Measurements from ENCODE around the gene SPECC1L.
"Not testable (repeated sequence)": the region's sequence is repeated elsewhere in the genome, so short reads cannot be mapped to it uniquely, and the experiment has no call there.

The SPECC1L gene

DNA sequence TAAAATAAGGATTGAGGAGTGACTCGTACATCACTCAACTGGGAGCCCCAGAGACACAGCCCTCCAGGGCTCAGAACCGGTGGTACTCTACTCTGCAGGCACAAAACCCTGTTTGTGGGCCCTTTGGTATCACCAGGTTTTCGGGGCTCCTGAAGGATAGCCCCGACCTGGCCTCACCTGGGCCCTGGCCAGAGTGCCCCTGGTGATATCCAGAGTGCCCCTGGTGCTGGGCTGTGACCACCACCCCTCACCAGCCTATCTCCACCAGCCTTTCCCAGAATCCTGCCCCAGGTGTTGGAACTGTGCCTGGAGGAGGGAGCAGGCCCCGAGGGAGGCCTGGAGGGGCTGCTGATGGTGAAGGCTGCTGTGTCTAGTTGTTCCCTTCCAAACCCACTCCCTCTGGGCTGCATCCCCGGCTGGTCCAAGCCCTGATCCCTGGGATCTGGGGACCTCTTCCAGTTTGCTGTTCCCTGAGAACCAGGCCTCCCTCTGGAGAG lies 23.6 kb upstream of the SPECC1L start:
- H3K4me3 ChIP-seq (ENCODE audit: low read depth, low read length) = no peak overlapping the region

DNA sequence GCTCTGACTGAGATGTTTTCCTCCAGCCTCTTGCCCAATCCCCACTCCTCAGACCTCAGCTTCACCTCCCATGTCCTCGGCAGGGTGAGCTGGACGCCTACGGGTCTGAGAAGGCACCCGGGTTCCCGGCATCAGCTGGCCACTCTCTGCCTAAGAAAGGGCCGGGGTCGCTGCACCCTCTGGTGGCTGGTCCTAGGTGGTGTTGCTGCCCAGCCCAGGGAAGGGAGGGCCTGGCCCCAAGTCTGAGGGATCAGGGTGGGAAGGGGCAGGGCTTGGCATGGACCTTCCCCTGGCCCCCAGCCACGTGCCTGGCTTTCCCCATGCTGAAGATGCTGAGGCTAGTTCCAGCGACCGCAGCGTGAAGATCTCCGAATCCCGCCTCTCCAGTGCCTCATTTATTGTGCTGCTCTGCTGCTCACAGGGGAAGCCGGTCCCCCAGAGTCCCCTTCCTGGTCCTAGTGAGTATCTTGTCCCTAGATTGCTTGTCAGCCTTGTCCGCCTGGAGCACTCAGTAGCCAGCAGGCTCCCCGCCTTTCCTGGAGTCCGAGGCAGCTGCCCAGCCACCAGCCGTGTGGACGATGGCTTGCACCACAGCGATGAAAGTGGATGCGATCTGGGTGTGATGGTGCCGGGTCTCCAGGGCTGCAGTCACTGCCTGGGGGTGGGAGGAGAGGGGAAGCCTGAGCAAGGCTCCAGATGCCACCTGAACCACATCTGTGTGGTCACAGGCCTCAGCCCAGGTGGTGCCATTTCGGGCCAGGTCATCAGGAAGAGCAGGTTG lies 22.9 kb upstream of the SPECC1L start:
- H3K4me3 ChIP-seq (ENCODE audit: low read depth, low read length) = no peak overlapping the region

DNA sequence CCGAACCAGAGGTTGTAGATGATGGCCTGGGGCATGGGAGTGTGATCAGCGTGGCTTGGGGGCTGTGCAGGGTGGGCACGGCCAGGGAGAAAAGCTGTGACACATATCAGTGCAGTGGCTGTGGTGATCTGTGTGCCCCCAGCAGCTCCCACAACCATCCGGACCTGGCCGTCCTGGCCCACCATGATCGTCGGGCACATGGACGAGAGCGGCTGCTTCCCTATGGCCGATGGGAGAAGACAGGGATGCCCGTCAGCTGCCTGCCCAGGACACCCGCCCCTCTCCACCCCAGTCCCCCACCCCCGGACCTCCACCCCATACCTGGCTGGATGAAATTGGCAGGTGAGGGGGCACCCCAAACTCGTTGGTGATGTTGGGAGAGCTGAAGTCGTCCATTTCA lies 22.0 kb upstream of the SPECC1L start:
- H3K4me3 ChIP-seq (ENCODE audit: low read depth, low read length) = not testable (repeated sequence)

DNA sequence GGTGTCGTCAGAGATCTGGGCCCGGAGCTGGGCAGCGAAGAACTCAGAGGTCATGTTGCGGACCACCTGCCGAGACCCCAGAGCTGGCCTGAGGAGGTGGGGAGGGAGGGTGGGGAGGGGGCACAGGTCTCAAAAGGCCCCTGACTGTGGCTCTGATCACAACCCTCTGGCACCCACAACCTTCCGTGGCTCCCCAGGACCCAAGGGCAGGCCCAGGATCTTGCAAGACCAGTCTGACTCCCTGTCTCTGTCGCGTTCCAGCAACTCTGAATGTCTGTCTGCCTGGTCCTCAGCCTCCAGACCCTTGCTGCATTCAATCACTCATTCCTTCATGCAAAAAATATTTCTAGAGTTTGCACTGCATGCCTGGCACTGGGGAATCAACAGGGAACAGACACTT lies 21.2 kb upstream of the SPECC1L start:
- H3K4me3 ChIP-seq (ENCODE audit: low read depth, low read length) = not testable (repeated sequence)

DNA sequence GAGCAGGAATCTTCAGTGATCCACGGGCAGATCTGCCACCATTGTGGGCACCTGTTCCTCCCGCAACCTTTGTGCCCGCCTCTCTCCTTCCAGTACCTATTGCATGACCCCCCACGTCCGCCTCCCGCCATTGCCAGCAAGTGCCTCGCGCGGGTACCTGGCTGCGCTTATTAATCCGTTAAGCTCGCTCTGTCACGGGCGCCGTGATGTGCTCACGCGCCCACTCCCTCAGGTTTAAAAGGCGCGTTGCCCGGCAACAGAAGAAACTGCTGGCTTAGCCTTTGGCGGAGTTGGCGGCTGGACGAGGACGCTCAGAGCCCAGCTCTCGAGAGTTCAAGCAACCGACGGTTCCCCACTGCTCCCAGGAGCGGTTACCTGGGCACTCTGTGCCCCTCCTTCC lies 19.3 kb upstream of the SPECC1L start:
- H3K4me3 ChIP-seq (ENCODE audit: low read depth, low read length) = not testable (repeated sequence)

DNA sequence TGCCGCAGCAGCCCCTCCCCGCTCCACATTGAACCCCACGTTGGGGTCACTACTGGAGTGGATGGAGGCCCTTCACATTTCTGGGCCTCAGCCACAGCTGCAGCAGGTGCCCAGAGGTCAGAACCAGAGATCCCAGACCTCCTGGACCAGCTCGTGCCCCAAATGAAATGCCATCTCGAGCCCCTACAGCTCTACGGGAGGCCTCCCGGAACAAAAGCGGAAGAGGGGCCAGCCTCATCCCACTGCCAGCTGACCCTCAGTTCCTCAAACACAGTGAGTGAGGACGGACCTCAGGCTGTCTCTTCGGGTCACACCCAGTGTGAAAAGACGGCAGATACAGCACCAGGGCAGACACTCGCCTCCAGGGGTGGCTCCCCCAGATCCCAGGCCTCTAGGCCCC lies 17.5 kb upstream of the SPECC1L start:
- not testable (repeated sequence) for H3K4me3 ChIP-seq (ENCODE audit: low read depth, low read length)

DNA sequence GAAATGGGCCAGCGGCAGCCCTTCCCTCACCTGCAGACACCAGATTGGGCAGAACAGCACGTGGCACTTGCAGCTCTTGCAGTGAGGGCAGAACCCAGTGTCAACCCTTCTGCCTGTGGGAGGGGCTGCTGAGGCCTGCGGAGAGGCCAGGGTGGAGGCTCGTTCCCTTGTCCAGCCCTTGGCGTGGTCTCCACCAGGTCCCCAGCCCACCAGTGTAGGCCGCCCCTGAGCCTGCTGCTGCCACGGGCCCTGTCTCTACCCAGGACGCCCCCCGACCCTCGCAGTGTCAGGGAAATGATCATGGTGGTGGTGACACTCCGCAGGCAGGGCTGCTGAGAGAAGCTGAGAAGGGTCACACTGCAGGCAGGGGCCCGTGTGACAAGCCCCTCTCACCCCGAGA lies 14.5 kb upstream of the SPECC1L start:
- not testable (repeated sequence) for H3K4me3 ChIP-seq (ENCODE audit: low read depth, low read length)

DNA sequence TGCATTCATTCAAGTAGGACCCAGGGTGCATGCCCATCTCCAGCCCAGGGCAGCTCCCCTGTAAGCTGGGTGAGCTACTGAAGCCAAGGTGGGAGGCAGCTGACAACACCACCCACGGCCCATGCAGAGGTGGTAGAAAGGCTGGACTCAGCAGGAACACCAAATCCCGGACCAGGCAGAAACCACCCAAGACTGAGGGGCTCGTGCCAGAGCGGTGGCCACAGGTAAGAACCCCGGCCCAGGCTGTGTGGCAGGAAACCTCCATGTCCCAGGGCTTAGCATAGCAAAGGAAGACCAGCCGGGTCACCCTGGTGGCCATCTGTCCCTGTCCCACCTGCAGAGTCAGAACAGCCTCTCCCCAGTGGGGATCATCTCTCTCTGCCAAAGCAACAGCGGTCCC lies 13.9 kb upstream of the SPECC1L start:
- H3K4me3 ChIP-seq (ENCODE audit: low read depth, low read length) = not testable (repeated sequence)

DNA sequence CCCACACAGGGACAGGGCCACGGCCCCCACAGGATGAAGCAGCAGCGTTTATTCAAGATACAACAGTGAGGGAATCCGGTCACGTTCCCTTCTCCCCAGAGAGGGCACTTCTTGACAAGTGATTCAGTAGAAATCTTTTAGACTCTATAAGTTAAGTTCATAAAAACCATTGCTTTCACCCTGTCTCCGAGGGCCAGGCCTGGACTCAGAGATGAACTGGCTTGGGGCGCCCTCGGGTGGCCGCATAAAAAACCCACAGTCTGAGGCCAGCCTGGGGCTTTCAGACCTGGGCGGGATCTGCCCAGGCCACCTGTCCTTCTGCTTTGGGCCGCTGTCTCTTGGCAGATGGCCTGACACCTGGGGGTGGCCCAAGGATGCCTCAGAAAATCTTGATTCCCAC lies 11.2 kb upstream of the SPECC1L start:
- not testable (repeated sequence) for H3K4me3 ChIP-seq (ENCODE audit: low read depth, low read length)

DNA sequence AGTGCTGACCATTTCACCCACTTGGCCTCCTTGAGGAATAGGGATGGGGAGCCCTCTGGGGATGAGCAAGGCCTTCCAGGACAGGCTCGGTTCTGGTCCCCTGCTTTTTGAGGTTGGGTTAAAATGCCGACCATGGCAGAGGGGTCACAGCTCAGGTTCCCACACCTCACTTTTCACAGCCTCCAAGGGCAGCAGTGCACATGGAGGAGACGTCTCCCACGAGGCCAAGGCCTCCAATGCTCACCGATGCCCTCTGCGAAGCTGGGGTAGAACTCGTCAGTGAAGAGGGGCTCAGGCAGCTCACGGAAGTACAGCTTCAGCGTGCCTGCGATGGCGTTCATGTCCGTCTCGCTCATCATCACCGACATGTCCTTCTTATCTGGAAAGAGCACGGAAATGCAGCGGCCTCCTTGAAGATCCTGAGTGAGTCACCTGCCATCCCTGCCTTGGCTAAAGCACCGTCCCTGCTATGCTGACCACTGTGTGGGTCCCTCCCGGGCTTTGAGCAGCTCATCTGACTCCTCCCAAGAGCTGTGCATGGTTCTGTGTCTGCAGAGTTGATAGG lies 8.4 kb upstream of the SPECC1L start:
- not testable (repeated sequence) for H3K4me3 ChIP-seq (ENCODE audit: low read depth, low read length)

DNA sequence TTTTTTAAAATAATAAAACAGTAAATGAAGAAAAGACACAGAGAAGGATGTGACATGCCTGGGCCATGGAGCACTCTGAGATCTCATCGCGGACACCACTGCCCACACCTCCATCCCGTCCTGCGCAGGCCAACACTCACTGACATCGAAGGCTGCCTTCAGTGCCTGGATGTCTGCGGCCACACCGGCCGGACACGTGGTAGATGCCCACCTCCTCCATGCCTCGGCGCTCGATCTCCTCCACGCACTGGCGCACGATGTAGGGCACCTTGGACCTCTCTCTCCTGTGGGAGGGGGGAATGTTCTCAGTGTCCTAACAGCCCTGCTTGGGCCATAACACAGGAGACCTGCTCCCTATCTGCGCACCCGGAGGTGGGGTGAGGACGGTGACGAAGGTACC lies 7.2 kb upstream of the SPECC1L start:
- H3K4me3 ChIP-seq (ENCODE audit: low read depth, low read length) = not testable (repeated sequence)

DNA sequence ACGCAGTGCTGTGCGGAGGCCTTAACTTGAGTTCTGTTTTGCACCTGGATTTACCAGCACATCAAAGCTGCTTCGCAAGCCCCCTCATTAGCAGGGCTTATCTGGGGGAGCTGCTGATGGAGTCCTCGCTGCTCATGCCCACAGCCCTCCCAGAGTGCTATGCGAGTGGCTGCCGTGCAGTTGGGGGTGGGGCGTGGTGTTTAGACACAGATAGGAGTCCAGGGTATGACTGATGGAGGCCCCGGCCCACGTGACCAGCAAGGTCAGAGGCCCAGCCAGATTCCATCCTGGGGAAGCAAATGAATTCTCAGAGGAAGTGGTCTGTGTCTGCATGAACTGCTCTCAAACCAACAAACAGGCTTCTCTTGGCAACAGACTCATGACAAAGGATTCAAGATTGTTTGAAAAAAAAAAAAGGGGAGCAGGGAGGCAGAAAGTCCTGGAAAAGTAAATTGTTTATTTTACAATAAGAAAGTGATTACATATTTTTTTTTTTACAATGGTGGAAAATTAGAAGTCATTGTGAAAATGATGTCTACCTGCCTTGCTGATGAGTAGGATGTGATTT lies 6.2 kb upstream of the SPECC1L start:
- not testable (repeated sequence) for H3K4me3 ChIP-seq (ENCODE audit: low read depth, low read length)

DNA sequence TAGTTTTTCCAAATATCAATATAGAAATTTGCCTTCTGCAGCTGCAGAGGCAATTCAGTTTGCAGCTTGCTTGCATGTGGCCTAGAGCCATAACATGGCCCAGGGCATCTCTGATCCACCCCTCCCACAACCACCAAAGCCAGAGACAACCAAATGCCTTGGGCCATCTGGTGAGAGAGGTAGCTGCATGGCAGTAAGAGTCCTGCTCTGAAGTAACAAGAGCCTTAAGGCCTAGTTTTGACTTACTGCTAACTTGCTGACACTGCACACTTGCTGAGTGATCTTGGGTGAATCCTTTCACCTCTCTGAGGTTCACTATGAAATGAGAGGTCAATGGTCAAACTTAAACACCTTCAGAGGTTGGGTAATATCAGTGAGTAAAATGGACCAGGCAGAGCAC lies 4.9 kb upstream of the SPECC1L start:
- no peak overlapping the region for H3K4me3 ChIP-seq (ENCODE audit: low read depth, low read length)

DNA sequence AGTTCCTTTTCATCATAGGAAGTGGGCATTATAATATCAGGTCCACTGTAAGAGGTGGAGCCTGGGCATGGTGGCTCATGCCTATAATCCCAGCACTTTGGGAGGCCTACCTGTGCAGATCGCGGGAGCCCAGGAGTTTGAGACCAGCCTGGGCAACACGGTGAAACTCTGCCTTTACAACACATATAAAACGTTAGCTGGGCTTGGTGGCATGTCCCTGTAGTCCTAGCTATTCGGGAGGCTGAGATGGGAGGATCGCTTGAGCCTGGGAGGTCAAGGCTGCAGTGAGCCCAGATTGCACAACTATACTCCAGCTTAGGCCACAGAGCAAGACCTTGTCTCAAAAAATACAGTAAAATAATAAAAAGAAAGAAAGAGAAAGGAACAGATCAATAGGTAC lies 4.1 kb upstream of the SPECC1L start:
- not testable (repeated sequence) for H3K4me3 ChIP-seq (ENCODE audit: low read depth, low read length)

DNA sequence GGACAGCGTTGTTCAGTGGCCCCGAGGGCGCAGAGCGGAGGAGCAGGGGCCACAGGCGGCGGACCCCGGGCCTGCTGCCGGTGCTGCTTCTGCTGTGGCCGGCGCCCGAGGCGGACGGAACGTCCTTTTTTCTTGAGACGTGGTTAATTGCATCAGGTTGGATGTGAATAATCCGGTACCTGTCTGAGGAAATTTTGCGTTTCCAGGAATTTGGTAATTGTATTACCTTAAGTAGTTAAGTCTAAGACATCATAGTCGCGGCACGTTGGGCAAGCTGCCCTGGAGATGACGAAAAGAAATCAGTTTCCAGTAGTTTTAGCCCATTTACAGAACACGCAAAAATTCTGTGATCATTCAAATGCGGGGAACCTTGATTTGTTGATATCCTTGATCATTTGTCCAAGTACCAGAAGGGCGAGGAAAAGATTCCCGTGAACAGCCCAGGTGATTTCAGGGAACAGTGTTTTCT lies 789 bp downstream of the SPECC1L start:
- H3K4me3 ChIP-seq (ENCODE audit: low read depth, low read length) = peak overlapping the region; percentile 88

DNA sequence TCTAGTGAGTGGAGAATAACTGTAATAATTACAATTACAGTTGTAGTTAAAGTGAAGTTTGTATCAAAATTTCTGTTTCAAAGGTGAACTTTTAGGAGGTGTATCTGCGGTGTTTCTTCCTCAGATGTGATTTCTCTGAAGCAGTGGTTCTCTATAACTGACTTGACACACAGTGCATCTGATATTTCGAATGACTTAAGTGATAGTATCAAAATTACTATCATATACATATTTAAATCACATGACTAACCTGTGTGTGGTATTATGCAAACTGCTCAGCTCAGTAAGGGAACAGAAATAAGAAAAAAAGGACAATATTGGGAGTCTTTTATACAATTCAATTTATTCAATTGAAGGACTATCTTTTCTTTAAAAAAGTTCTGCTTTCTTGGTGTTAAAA lies 2.4 kb downstream of the SPECC1L start:
- H3K4me3 ChIP-seq (ENCODE audit: low read depth, low read length) = not testable (repeated sequence)

DNA sequence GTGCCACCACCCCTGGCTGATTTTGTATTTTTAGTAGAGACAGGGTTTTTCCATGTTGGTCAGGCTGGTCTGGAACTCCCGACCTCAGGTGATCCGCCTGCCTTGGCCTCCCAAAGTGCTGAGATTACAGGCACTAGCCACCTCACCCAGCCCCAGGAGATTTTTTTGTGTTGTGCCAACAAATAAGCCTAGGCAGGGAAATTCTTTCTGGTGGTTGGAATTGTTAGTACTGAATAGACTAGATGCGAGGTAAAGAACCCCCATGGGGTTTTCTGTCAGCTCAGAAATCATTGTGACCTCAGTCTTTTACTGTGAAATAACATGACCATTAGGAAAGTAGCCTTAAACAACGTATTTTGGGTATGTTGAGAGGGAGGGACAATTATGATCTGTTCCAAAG lies 3.3 kb downstream of the SPECC1L start:
- H3K4me3 ChIP-seq (ENCODE audit: low read depth, low read length) = not testable (repeated sequence)

DNA sequence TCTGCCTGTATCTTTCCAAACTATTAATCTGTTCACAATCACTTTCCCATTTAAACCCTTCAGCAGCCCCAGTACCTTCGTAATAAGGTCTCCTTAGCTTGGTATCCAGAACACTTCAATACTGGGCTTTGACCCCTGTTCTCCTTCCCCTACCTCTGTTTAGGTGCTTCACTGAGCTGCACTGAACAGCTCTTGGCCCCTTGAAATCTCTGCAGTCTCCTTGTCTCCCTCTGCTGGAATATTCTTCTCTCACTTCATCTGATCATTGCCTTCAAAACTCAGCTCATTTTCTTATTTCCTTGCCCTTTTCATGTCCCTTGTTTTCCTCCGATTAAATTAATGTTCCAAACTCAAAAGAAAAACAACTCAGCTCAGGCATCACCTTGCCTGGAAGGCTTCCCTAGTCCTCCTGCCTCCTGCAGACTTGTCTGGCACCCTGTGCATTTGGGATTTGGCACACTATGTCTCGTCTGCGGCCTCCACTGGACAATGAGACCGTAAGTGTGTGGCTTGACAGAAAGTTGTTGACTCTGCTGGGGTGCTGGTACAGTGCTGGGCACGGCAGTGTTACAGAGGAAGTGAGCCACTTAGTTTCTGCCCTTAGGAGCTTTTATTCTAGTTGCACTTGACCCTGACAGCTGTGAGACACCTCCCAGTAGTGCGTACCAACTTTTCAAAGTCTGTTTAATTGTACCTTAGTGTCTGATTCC lies 4.2 kb downstream of the SPECC1L start:
- H3K4me3 ChIP-seq (ENCODE audit: low read depth, low read length) = not testable (repeated sequence)

DNA sequence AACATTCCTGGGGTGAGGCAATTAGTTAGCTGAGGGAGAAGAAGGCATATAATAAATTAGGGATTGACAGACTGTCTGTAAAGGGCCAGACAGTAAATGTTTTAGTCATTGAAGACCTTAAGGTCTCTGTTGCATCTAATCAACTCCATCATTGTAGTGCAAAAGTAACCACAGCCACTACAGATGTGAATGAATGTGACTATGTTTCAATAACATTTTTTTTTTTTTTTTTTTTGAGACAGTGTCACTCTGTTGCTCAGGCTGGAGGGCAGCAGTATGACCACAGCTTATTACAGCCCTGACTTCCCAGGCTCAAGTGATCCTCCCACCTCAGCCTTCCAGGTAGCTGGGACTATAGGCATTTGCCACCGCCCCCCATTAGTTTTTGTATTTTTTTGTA lies 9.7 kb downstream of the SPECC1L start:
- not testable (repeated sequence) for H3K4me3 ChIP-seq (ENCODE audit: low read depth, low read length)

DNA sequence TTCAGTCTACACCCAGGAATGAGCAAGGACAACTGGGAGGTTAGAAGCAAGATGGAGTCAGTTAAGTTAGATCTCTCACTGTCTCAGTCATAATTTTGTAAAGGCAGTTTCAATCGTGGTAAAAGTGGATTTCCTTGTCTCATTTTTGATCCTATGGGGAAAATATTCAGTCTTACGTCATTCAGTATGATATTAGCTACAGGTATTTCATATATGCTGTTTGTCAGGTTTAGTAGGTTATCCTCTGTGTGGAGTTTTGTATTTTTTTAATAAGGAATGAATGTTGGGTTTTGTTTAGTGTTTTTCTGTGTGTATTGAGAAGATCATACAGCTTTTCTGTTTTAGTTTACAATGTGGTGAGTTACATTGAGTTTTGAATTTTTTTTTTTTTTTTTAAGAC lies 11.8 kb downstream of the SPECC1L start:
- H3K4me3 ChIP-seq (ENCODE audit: low read depth, low read length) = no peak overlapping the region

DNA sequence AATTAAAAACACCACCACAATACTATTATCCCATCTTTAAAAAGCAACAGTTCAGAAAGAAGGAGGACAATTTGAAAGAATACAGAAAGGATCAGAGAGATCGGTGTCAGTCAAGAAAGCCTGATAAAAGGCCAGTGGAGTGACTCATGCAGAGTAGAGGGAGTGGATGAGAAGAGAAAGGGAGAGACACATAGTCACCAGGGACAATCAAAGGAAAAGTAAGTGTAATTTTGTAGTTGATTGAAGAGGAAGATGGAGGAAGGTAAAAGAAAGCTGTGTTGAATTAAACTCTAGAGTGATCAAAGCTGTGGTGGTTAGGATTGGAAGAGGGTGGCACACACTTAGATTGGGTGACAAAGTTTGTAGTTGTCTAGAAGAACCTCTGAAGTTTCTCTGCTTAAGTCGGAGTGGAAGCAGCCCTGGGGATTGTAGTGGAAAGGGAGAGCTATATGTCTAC lies 14.1 kb downstream of the SPECC1L start:
- H3K4me3 ChIP-seq (ENCODE audit: low read depth, low read length) = no peak overlapping the region

DNA sequence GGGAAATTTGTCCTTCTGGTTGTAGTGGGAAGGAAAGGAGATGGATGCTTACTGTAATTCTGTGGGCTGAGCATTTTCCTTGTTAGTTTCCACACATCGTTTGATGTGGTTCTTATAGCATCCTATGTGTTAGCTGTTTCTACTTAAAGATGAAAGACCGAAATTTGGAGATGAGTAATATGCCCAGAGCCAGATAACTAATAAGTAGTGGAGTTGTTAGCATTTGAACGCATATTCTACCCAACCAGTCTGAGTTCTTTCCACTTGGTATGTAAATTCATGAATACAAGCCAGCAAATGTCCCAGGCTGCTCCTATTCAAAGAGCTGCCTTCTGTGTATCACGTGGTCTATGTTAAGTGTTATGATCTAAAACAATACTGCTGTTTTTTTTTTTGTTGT lies 14.6 kb downstream of the SPECC1L start:
- H3K4me3 ChIP-seq (ENCODE audit: low read depth, low read length) = no peak overlapping the region
